GDM1 (cell line): ENCODE measurements around the gene PTPRT.

Source experiments
- DNase-seq: peaks from one replicate; lab custom pipeline; 2025; lab: John Stamatoyannopoulos, UW

Gene PTPRT

DNA sequence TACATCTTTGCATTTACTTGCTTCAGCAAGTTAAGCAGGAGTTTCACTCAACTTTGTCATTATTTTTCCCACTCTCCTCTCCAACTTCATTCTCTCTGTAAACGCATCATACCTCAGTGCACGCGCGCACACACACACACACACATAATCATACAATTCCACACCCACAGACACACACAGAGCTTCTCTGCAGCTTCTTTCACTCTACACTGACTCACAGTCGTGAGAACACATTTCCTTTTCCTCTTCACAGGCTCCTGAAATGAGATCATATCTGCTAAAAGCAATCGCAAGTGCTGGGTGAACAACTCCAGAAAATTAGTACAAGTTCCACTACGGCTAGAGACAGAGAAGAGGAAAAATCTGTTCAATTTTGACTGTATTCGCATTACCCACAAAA is 215.4 kb downstream of the PTPRT start:
- DNase-seq, result no peak

- DNase-seq, result no peak
Observed at GRCh38 chr20:42972591-42972990, 217.1 kb downstream of the PTPRT start.

DNA sequence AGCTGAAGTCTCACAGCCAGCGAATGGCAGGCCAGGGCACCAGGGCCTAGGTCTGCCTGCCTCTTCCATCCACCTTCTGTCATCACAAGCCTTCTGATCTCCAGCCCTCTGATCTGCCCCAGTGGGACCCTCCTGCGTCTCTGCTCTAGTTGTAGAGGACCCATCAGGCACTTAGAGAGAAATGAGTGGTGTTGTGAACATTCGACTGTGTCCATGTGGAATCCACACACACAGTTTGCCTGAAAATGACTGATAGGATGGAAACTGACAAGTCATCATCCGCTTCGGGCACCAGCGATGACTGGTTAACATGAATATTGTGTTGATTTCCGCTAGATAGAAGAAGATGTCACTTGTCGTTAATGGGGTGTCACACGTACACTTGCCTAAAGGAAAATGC is 221.0 kb downstream of the PTPRT start:
- DNase-seq, result no peak

GRCh38 chr20:42963796-42964195 is 225.9 kb downstream of the PTPRT start:
- no peak for DNase-seq

GRCh38 chr20:42961771-42962170 is 227.9 kb downstream of the PTPRT start:
- no peak for DNase-seq

GRCh38 chr20:42959996-42960395 is 229.7 kb downstream of the PTPRT start:
- no peak for DNase-seq

DNA sequence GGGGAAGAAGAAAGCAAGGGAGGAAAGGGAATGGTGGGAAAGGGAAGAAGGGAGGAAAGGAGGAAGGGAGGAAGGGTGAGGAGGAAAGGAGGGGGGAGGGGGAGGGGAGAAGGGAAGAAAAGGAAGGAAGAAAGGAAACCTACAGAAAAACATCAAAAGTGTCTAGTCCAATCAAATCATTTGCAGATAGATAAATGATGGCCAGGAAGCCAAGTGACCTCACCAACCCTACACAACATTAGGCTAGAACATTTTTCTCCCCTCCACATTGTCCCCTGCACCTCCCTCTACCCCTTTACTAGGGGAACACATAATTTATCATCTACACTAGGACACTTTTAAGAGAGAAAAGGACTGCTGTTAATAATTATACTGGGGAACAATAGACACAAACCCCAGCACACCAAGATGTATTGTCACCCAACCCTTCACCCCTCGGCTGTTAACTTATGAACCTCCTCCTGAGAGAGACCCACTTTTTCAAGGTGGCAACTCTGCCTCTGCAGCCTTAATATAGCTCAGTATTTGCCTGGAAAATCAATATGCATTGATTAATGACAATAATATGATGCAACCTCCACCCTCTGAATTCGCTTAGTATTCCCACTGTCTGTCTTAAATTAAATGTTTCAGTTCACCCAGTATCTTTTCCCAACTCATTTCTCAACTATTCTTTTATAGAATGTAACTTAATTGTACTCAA is 231.2 kb downstream of the PTPRT start:
- no peak for DNase-seq

GRCh38 chr20:42957704-42958095 is 232.0 kb downstream of the PTPRT start:
- no peak for DNase-seq

- no peak for DNase-seq
Observed at GRCh38 chr20:42957018-42957703, 232.5 kb downstream of the PTPRT start.

DNA sequence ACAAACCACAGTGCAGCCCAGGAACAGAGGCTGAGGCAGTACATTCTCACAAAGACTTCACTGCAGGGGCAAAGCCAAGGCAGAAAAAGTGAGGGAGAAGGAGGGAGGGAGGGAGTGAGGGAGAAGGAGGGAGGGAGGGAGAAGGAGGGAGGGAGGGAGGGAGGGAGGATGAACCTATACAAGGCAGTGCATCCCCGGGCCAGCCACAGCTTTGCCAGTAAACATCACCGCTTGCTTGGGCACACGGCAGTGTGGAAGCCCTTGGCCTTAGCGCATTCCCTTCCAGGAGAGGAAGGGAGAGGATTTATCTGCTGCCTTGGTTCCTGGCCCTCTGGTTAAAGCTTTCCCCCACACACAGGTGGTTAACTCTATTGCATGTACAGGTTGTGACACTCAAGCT is 234.0 kb downstream of the PTPRT start:
- DNase-seq, result no peak

GRCh38 chr20:42954951-42955350 is 234.8 kb downstream of the PTPRT start:
- DNase-seq, result no peak

DNA sequence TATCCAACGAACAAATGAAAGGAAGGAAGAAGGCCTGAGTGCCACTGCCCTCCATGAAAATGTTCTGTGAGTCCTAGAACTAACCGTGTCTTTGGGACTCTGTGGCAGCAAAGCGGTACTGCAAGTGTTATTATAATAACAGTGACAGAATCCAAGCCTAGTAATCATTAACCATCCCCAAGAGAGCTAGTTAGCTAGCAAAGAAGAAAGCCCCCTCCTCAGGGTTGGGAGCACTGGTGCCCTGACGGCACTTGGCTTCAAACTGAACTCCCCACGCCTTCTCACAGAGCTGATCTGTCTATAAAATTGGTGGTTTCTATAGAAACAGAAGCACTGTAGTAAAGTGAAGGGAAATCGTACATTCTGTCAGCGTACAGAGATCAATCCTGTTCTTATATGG is 239.8 kb downstream of the PTPRT start:
- DNase-seq, result no peak

DNA sequence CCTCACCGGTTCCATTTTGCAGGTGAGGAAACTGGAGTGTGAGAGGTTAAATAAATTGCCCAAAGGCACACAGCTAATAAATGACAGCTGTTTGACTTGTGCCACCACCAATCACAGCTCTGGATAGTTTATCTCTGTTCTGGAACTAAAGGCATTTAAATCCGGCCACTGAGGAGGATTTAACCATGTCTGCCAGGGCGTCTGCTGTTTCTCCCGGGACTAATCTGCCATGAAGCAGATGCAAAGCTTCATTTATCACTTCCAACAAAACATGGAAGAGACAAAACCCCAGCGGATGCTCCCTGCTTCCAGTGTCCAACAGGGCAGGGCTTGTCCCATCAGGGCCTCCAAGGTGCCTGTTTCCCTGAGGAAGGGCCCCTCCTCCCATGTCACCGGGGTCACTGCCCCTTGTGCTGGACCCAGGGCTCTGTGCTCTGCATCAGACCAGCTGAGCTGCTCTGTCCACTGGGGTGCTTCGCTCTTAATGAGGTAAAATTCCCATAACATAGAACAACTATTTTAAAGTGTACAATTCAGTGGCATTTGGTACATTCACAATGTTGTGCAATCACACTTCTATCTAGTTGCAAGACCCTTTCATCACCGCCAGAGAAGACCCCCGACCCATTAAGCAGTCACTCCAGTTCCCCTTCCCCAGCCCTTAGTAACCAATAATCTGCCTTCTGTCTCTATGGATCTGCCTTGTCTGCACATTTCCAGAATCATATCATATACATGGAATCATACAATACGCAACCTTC is 244.3 kb downstream of the PTPRT start:
- no peak for DNase-seq

DNA sequence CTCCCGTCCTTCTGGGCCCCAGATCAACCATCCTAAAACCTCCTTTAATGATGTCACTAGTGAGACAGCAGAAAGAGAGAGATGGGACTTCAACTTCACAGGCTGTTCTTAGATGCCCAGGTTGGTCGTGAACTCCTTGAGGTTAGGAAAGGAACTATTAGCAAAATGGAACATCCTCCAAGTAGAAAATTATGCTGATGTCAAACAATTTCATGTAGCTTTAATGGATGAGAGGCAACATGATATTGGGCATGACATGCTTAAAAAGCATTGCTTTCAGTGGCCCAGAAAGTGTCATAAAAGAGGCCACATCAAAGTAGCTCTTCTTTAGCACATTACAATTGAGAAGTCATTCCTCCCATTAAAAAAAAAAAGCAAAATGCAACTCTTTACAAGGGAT is 248.1 kb downstream of the PTPRT start:
- DNase-seq, result no peak

GRCh38 chr20:42938441-42939205 is 251.1 kb downstream of the PTPRT start:
- no peak for DNase-seq

- no peak for DNase-seq
Observed at GRCh38 chr20:42936482-42936881, 253.2 kb downstream of the PTPRT start.

- DNase-seq, result no peak
Observed at GRCh38 chr20:42924215-42924614, 265.5 kb downstream of the PTPRT start.

- no peak for DNase-seq
Observed at GRCh38 chr20:42923348-42923918, 266.3 kb downstream of the PTPRT start.

GRCh38 chr20:42920776-42921175 is 268.9 kb downstream of the PTPRT start:
- no peak for DNase-seq

DNA sequence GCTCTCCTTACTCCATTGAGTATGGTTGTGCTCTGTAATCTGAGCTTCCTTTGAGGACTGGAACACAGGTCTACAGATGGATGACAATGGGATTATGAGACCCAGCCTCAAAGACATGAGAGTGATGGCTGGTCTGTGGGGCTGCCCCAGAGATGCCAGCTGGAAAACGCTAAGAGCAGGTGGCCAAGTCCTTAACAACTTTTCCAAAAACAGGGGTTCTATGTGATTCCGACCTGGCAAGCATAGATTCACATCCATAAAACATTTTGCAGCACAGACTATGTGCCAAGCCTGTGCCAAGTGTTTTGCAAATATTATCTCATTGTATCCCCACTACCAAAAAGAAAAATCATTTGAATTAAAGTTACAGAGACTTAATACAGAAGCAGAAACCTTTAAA is 270.4 kb downstream of the PTPRT start:
- no peak for DNase-seq

GRCh38 chr20:42915081-42915480 is 274.6 kb downstream of the PTPRT start:
- DNase-seq, result no peak

GRCh38 chr20:42914302-42914701 is 275.4 kb downstream of the PTPRT start:
- DNase-seq, result no peak
